Activated CD8-positive, alpha-beta memory T cell treated with anti-CD3 and anti-CD28 coated beads, Interleukin-2, amount 10 ng/mL, durations not matched to agents 7 days and 5 days (primary cell): ENCODE measurements around the gene CHST9. TPM values are rescaled to one million over a fixed set of nuclear protein-coding genes. Genes with fewer than 3 reads are reported as not detected.
"Not testable (repeated sequence)": the region's sequence is repeated elsewhere in the genome, so short reads cannot be mapped to it uniquely, and the experiment has no call there.

Experiments used
- ATAC-seq: fragments of 150-1000 bp; cut with Tn5 transposase; one replicate; pipeline ENCODE4 v1.10.0; 2021; ENCODE audit warnings: moderate library complexity
- CTCF ChIA-PET: fragments of 350-600 bp; sonication (Branson Sonifier 250); formaldehyde crosslinking; loops from one replicate; lab custom pipeline; 2021; ENCODE audit warnings: antibody characterized with exemption; lab: Charles Lee
- DNase-seq: peaks from one replicate; pipeline ENCODE4 v3.0.0-alpha.2; 2020
- H3K27ac Mint-ChIP-seq: one replicate; pipeline ENCODE4 v1.8.0; 2021; ENCODE audit warnings: mild to moderate bottlenecking, mixed read lengths
- H3K27me3 Mint-ChIP-seq: one replicate; pipeline ENCODE4 v1.8.0; 2021; ENCODE audit warnings: mixed read lengths
- H3K36me3 Mint-ChIP-seq: one replicate; pipeline ENCODE4 v1.8.0; 2021; ENCODE audit warnings: mild to moderate bottlenecking, mixed read lengths
- H3K4me1 Mint-ChIP-seq: one replicate; pipeline ENCODE4 v1.8.0; 2021; ENCODE audit warnings: mixed read lengths
- H3K4me3 Mint-ChIP-seq: one replicate; pipeline ENCODE4 v1.8.0; 2021; ENCODE audit warnings: mild to moderate bottlenecking, moderate library complexity, mixed read lengths
- H3K9me3 Mint-ChIP-seq: one replicate; pipeline ENCODE4 v1.8.0; 2022; ENCODE audit warnings: low read depth, mixed read lengths
- total RNA-seq, 2 experiments: library from RNA; stranded (reverse); gene quantifications; one replicate each; pipeline ENCODE4 v1.2.3, GENCODE V29; 2021

Gene CHST9
- total RNA-seq, 2 experiments from 2014 or later = not detected

GRCh38 chr18:26999797-27000196 is 185.3 kb downstream of the CHST9 start:
- H3K9me3 Mint-ChIP-seq = no peaks in the 10 kb centered on the region
- CTCF ChIA-PET = no interaction called here
- ATAC-seq = no peak
- H3K4me1 Mint-ChIP-seq = no peaks in the 10 kb centered on the region
- no peak overlapping the region for H3K27ac Mint-ChIP-seq
- DNase-seq = no peak
- no peaks in the 10 kb centered on the region for H3K36me3 Mint-ChIP-seq
- H3K27me3 Mint-ChIP-seq = no peaks in the 10 kb centered on the region
- no peak overlapping the region for H3K4me3 Mint-ChIP-seq

GRCh38 chr18:26993568-26993967 is 191.5 kb downstream of the CHST9 start:
- CTCF ChIA-PET = no interaction called here
- DNase-seq (no peak), ATAC-seq (no peak)
- peaks cover 4% of the 10 kb centered on the region for H3K9me3 Mint-ChIP-seq
- no peak overlapping the region for H3K27ac Mint-ChIP-seq
- no peak overlapping the region for H3K4me3 Mint-ChIP-seq
- H3K36me3 Mint-ChIP-seq = no peaks in the 10 kb centered on the region
- H3K4me1 Mint-ChIP-seq = no peaks in the 10 kb centered on the region
- no peaks in the 10 kb centered on the region for H3K27me3 Mint-ChIP-seq

- H3K27me3 Mint-ChIP-seq = no peaks in the 10 kb centered on the region
- H3K27ac Mint-ChIP-seq = no peak overlapping the region
- H3K36me3 Mint-ChIP-seq = no peaks in the 10 kb centered on the region
- no peak overlapping the region for H3K4me3 Mint-ChIP-seq
- DNase-seq (no peak), ATAC-seq (no peak)
- CTCF ChIA-PET = no interaction called here
- H3K9me3 Mint-ChIP-seq = peaks cover 4% of the 10 kb centered on the region
- no peaks in the 10 kb centered on the region for H3K4me1 Mint-ChIP-seq
Observed at GRCh38 chr18:26992926-26993325, 192.2 kb downstream of the CHST9 start.

- Mint-ChIP-seq H3K9me3 (peaks cover 4% of the 10 kb centered on the region), H3K27ac (no peak overlapping the region), H3K36me3 (no peaks in the 10 kb centered on the region), H3K4me3 (no peak overlapping the region), H3K27me3 (no peaks in the 10 kb centered on the region), H3K4me1 (no peaks in the 10 kb centered on the region)
- ATAC-seq = no peak
- CTCF ChIA-PET = no interaction called here
- no peak for DNase-seq
Observed at GRCh38 chr18:26989842-26990241, 195.3 kb downstream of the CHST9 start.

- Mint-ChIP-seq H3K9me3 (peaks cover 2% of the 10 kb centered on the region), H3K27me3 (no peaks in the 10 kb centered on the region), H3K4me3 (no peak overlapping the region), H3K27ac (no peak overlapping the region), H3K4me1 (no peaks in the 10 kb centered on the region), H3K36me3 (no peaks in the 10 kb centered on the region)
- ATAC-seq (no peak), DNase-seq (no peak)
- CTCF ChIA-PET = no interaction called here
Observed at GRCh38 chr18:26981360-26982082, 203.6 kb downstream of the CHST9 start.

GRCh38 chr18:26978812-26979341 is 206.2 kb downstream of the CHST9 start:
- ATAC-seq (no peak), DNase-seq (no peak)
- H3K27ac Mint-ChIP-seq = no peak overlapping the region
- peaks cover 2% of the 10 kb centered on the region for H3K9me3 Mint-ChIP-seq
- CTCF ChIA-PET = no interaction called here
- H3K4me3 Mint-ChIP-seq = no peak overlapping the region
- no peaks in the 10 kb centered on the region for H3K36me3 Mint-ChIP-seq
- H3K4me1 Mint-ChIP-seq = no peaks in the 10 kb centered on the region
- no peaks in the 10 kb centered on the region for H3K27me3 Mint-ChIP-seq

- no peaks in the 10 kb centered on the region for H3K36me3 Mint-ChIP-seq
- H3K27me3 Mint-ChIP-seq = no peaks in the 10 kb centered on the region
- CTCF ChIA-PET = no interaction called here
- H3K27ac Mint-ChIP-seq = no peak overlapping the region
- H3K4me3 Mint-ChIP-seq = no peak overlapping the region
- no peak for ATAC-seq
- peaks cover 4% of the 10 kb centered on the region for H3K9me3 Mint-ChIP-seq
- no peak for DNase-seq
- H3K4me1 Mint-ChIP-seq = no peaks in the 10 kb centered on the region
Observed at GRCh38 chr18:26977781-26978180, 207.3 kb downstream of the CHST9 start.

GRCh38 chr18:26976206-26976605 is 208.9 kb downstream of the CHST9 start:
- CTCF ChIA-PET = no interaction called here
- ATAC-seq = no peak

GRCh38 chr18:26972549-26972948 is 212.6 kb downstream of the CHST9 start:
- H3K4me3 Mint-ChIP-seq, H3K27me3 Mint-ChIP-seq, DNase-seq, CTCF ChIA-PET, H3K27ac Mint-ChIP-seq, H3K9me3 Mint-ChIP-seq, H3K36me3 Mint-ChIP-seq, H3K4me1 Mint-ChIP-seq, ATAC-seq: not testable (repeated sequence)

More at GRCh38 chr18:26976206-26976605, 208.9 kb downstream of the CHST9 start:
- Mint-ChIP-seq H3K27ac (no peak overlapping the region), H3K4me3 (no peak overlapping the region), H3K9me3 (peaks cover 6% of the 10 kb centered on the region), H3K27me3 (no peaks in the 10 kb centered on the region), H3K36me3 (no peaks in the 10 kb centered on the region), H3K4me1 (no peaks in the 10 kb centered on the region)
- DNase-seq = no peak

GRCh38 chr18:26971409-26971808 is 213.7 kb downstream of the CHST9 start:
- Mint-ChIP-seq H3K36me3 (no peaks in the 10 kb centered on the region), H3K4me3 (no peak overlapping the region), H3K4me1 (no peaks in the 10 kb centered on the region), H3K27ac (no peak overlapping the region), H3K9me3 (peaks cover 4% of the 10 kb centered on the region), H3K27me3 (no peaks in the 10 kb centered on the region)
- ATAC-seq (no peak), DNase-seq (no peak)
- CTCF ChIA-PET = no interaction called here

- Mint-ChIP-seq H3K36me3 (no peaks in the 10 kb centered on the region), H3K9me3 (peaks cover 4% of the 10 kb centered on the region), H3K27me3 (no peaks in the 10 kb centered on the region), H3K4me3 (no peak overlapping the region), H3K4me1 (no peaks in the 10 kb centered on the region), H3K27ac (no peak overlapping the region)
- CTCF ChIA-PET = no interaction called here
- ATAC-seq (no peak), DNase-seq (no peak)
Observed at GRCh38 chr18:26970637-26971036, 214.5 kb downstream of the CHST9 start.

GRCh38 chr18:26965206-26965605 is 219.9 kb downstream of the CHST9 start:
- Mint-ChIP-seq H3K4me1 (no peaks in the 10 kb centered on the region), H3K27me3 (no peaks in the 10 kb centered on the region), H3K9me3 (no peaks in the 10 kb centered on the region), H3K4me3 (no peak overlapping the region), H3K27ac (no peak overlapping the region), H3K36me3 (no peaks in the 10 kb centered on the region)
- no peak for ATAC-seq
- CTCF ChIA-PET = interaction anchor here (0.6 to 1.3 kb wide), 2 partner anchors 32 to 434 kb away, joined by 3 read pairs; no protein-coding TSS in a partner anchor
- no peak for DNase-seq

GRCh38 chr18:26963292-26963691 is 221.8 kb downstream of the CHST9 start:
- H3K4me3 Mint-ChIP-seq = no peak overlapping the region
- H3K9me3 Mint-ChIP-seq = peaks cover 4% of the 10 kb centered on the region
- H3K27me3 Mint-ChIP-seq = no peaks in the 10 kb centered on the region
- ATAC-seq = no peak
- no peaks in the 10 kb centered on the region for H3K36me3 Mint-ChIP-seq
- no peak overlapping the region for H3K27ac Mint-ChIP-seq
- H3K4me1 Mint-ChIP-seq = no peaks in the 10 kb centered on the region
- no peak for DNase-seq
- CTCF ChIA-PET = no interaction called here

GRCh38 chr18:26961839-26962238 is 223.3 kb downstream of the CHST9 start:
- CTCF ChIA-PET = no interaction called here
- no peaks in the 10 kb centered on the region for H3K4me1 Mint-ChIP-seq
- no peaks in the 10 kb centered on the region for H3K27me3 Mint-ChIP-seq
- no peak overlapping the region for H3K4me3 Mint-ChIP-seq
- no peaks in the 10 kb centered on the region for H3K36me3 Mint-ChIP-seq
- H3K27ac Mint-ChIP-seq = no peak overlapping the region
- peaks cover 6% of the 10 kb centered on the region for H3K9me3 Mint-ChIP-seq
- ATAC-seq (no peak), DNase-seq (no peak)
